ENCODE data around the gene DGCR8. TPM values are rescaled to one million over a fixed set of nuclear protein-coding genes. Genes with fewer than 3 reads are reported as not detected.

DGCR8 gene
- polyA plus RNA-seq, 2 of the 4 experiments (the other 2 are of a cell fraction): 18.1 to 21.3 TPM

- Histone ChIP-seq H3K4me2 (no peak overlapping the region), H3K4me3 (no peak overlapping the region), H3K9me3 (no peaks in the 10 kb centered on the region), H3K27ac (no peak overlapping the region), H3K4me1 (no peaks in the 10 kb centered on the region)
- no peak for ATAC-seq
- WGBS (ENCODE audit: missing lambda C conversion rate): 95% methylated on average over 16 of the region's 20 CpGs
- no peak for TF ChIP-seq ZNF302 (CRISPR knock-in tag; IDR thresholded peaks at IDR 0.05)
- no peak for TF ChIP-seq HOXB5 (CRISPR knock-in tag; IDR thresholded peaks at IDR 0.05)
- no peak for TF ChIP-seq RCOR1 (IDR thresholded peaks at IDR 0.05; ENCODE audit: low read depth, low read length)
- no peak for TF ChIP-seq HOXB13 (CRISPR knock-in tag; IDR thresholded peaks at IDR 0.05; ENCODE audit: low read depth)
- no peak for TF ChIP-seq NFE2L2 (conservative IDR thresholded peaks at IDR 0.05; ENCODE audit: low read length)
- TF ChIP-seq, protein P1, sequence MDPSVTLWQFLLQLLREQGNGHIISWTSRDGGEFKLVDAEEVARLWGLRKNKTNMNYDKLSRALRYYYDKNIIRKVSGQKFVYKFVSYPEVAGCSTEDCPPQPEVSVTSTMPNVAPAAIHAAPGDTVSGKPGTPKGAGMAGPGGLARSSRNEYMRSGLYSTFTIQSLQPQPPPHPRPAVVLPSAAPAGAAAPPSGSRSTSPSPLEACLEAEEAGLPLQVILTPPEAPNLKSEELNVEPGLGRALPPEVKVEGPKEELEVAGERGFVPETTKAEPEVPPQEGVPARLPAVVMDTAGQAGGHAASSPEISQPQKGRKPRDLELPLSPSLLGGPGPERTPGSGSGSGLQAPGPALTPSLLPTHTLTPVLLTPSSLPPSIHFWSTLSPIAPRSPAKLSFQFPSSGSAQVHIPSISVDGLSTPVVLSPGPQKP (IDR thresholded peaks at IDR 0.05; ENCODE audit: low read depth, low read length): no peak
- TF ChIP-seq RNF2 (IDR thresholded peaks at IDR 0.05; ENCODE audit: borderline replicate concordance, low read depth): no peak
- no peak for FAIRE-seq
- ChIA-PET CTCF (interaction anchor here (1.3 kb wide), 1 partner anchor 136 kb away, joined by 3 read pairs; no protein-coding TSS in a partner anchor), POLR2A (no interaction called here)
- DNase-seq (ENCODE audit: low read depth in 1 of 2, low spot score in 1 of 2): no peak
Measured at GRCh38 chr22:20106205-20106848, 26.3 kb downstream of the DGCR8 start.

DNA sequence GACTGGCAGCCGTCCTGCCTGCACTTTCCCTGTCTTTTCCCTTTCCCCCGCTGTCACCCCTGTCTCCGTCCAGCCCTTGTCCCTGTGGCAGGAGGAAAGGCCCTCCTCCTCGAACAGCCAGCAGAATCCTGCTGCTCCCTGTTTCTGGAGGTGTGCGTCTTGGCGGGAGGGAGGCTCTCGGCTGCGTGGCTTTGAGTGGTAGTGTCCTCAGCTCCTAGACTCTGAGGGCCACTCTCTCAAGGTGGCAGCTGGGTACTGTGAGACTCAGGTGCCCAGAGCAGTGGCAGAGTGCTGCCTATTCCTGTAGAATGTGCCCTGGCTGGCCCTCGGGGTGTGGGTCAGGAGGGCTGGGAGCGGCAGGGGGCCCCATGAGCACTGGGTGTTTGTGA, 26.8 kb downstream of the DGCR8 start:
- no peak overlapping the region for H3K27ac ChIP-seq
- 98% methylated on average over 5 of the region's 10 CpGs for WGBS (ENCODE audit: missing lambda C conversion rate)
- DNase-seq (ENCODE audit: low read depth in 1 of 2, low spot score in 1 of 2) (no peak), FAIRE-seq (no peak), ATAC-seq (no peak)
- H3K4me1 ChIP-seq: no peaks in the 10 kb centered on the region
- no peak overlapping the region for H3K4me2 ChIP-seq
- no peak overlapping the region for H3K4me3 ChIP-seq
- no peak for TF ChIP-seq ESRRA (IDR thresholded peaks at IDR 0.05; ENCODE audit: borderline replicate concordance, low read length)
- TF ChIP-seq E2F6 (IDR thresholded peaks at IDR 0.05; ENCODE audit: borderline replicate concordance, low read depth): no peak
- no peak for TF ChIP-seq GATA3 (IDR thresholded peaks at IDR 0.05; ENCODE audit: borderline replicate concordance)
- TF ChIP-seq MAZ (IDR thresholded peaks at IDR 0.05; ENCODE audit: borderline replicate concordance, low read depth, low read length): no peak
- TF ChIP-seq RARB (CRISPR knock-in tag; IDR thresholded peaks at IDR 0.05): no peak
- no peak for TF ChIP-seq CTCF (IDR thresholded peaks at IDR 0.05)
- no peak for TF ChIP-seq CBX2 (IDR thresholded peaks at IDR 0.05; ENCODE audit: borderline replicate concordance, low read depth)
- no peak for TF ChIP-seq FOXS1 (CRISPR knock-in tag; IDR thresholded peaks at IDR 0.05)
- TF ChIP-seq EHF (CRISPR knock-in tag; IDR thresholded peaks at IDR 0.05): no peak
- ChIA-PET POLR2A (no interaction called here), CTCF (interaction anchor here (1.3 kb wide), 1 partner anchor 137 kb away, joined by 3 read pairs; no protein-coding TSS in a partner anchor)
- no peaks in the 10 kb centered on the region for H3K9me3 ChIP-seq

- CTCF ChIA-PET: interaction anchor here (1.3 to 2.2 kb wide), 2 partner anchors 12 to 137 kb away, joined by 3 to 7 read pairs; no protein-coding TSS in a partner anchor
- POLR2A ChIA-PET: no interaction called here
- H3K27ac ChIP-seq: no peak overlapping the region
- no peak overlapping the region for H3K4me3 ChIP-seq
- H3K4me2 ChIP-seq: no peak overlapping the region
- TF ChIP-seq ESRRA (IDR thresholded peaks at IDR 0.05; ENCODE audit: borderline replicate concordance, low read length): no peak
- no peaks in the 10 kb centered on the region for H3K9me3 ChIP-seq
- no peaks in the 10 kb centered on the region for H3K4me1 ChIP-seq
- no peak for DNase-seq (ENCODE audit: low read depth in 1 of 2, low spot score in 1 of 2)
- FAIRE-seq: no peak
- no peak for ATAC-seq
- WGBS (ENCODE audit: missing lambda C conversion rate): 96% methylated on average over 6 of the region's 7 CpGs
Measured at GRCh38 chr22:20107471-20107901, 27.4 kb downstream of the DGCR8 start.

Data from A549 (cell line).